K562 (cell line): ENCODE data around the gene SLC6A9. TPM values are rescaled to one million over a fixed set of nuclear protein-coding genes. Genes with fewer than 3 reads are reported as not detected.

Experiments used
- CC2D1A ChIP-seq: fragments of 450-650 bp; IDR thresholded peaks from 2 replicates; pipeline ENCODE4 v1.6.1; 2017; ENCODE audit warnings: mild to moderate bottlenecking
- COPS2 ChIP-seq: fragments of 450-650 bp; conservative IDR thresholded peaks from 2 replicates; pipeline ENCODE4 v1.6.1; 2016; ENCODE audit warnings: mild to moderate bottlenecking, moderate library complexity
- DPF2 ChIP-seq: fragments of 450-650 bp; IDR thresholded peaks from 2 replicates; pipeline ENCODE4 v1.6.1; 2016
- ERF ChIP-seq: fragments of 450-650 bp; formaldehyde crosslinking; IDR thresholded peaks from 2 replicates; pipeline ENCODE4 v1.4.0; 2020; ENCODE audit warnings: mild to moderate bottlenecking, mixed read lengths
- MIER1 ChIP-seq: fragments of 450-650 bp; IDR thresholded peaks from 2 replicates; pipeline ENCODE4 v1.6.1; 2016; ENCODE audit warnings: antibody characterized with exemption, mild to moderate bottlenecking, low read depth
- NCOA1 ChIP-seq: fragments of 450-650 bp; IDR thresholded peaks from 2 replicates; pipeline ENCODE4 v1.6.1; 2016; ENCODE audit warnings: low read depth
- NFIX ChIP-seq: fragments of 250-450 bp; sonication (Bioruptor Pico); IDR thresholded peaks from 2 replicates; pipeline ENCODE4 v1.4.0; 2020; ENCODE audit warnings: low read depth, mild to moderate bottlenecking, moderate library complexity
- NR2F6 ChIP-seq: fragments of 450-650 bp; formaldehyde crosslinking; IDR thresholded peaks from 2 replicates; pipeline ENCODE4 v1.4.0; 2020; ENCODE audit warnings: mild to moderate bottlenecking
- SMARCE1 ChIP-seq: fragments of 450-650 bp; IDR thresholded peaks from 2 replicates; pipeline ENCODE4 v1.7.1; 2016; ENCODE audit warnings: mild to moderate bottlenecking
- ZNF140 ChIP-seq: fragments of 250-450 bp; sonication (Bioruptor Pico); IDR thresholded peaks from 2 replicates; pipeline ENCODE4 v1.8.0; 2021; ENCODE audit warnings: moderate library complexity, mild to moderate bottlenecking, inconsistent platforms
- ZNF830 ChIP-seq: fragments of 250-450 bp; sonication (Bioruptor Pico); IDR thresholded peaks from 2 replicates; pipeline ENCODE4 v1.5.0; 2021; ENCODE audit warnings: mild to moderate bottlenecking
- polyA plus RNA-seq, 8 experiments: library from polyadenylated mRNA; depleted of rRNA in 4 of 8; stranded (reverse) in 5 of 8; unstranded in 3 of 8; fragments of >200 nt; fragmentation: Nextera tagmentation in 2 of 8; fragmentation: Illumina TruSeq in 1 of 8; extraction: Ambion mirVana in 2 of 8; extraction: Trizol in 1 of 8; gene quantifications; 2 replicates each; pipeline versions ENCODE4 v1.2.1 to v1.2.3, GENCODE V29; 2011 to 2014; ENCODE audit warnings: inconsistent platforms in 1 of 8, missing spikeins in 1 of 8
- total RNA-seq, 7 experiments: library from RNA; depleted of rRNA in 6 of 7; stranded (reverse); fragments of >200 nt in 6 of 7; fragmentation: Illumina TruSeq in 2 of 7; extraction: Trizol in 2 of 7; gene quantifications; 2 replicates each; pipeline versions ENCODE4 v1.2.1 to v1.2.3, GENCODE V29; 2011 to 2021; ENCODE audit warnings: low replicate concordance in 1 of 7
- TF ChIP-seq, protein P1 (sequence below): fragments of 200-600 bp; sonication (generic); IDR thresholded peaks from one replicate; pipeline ENCODE4 v1.6.1; 2012; ENCODE audit warnings: mild to moderate bottlenecking, low read depth, low read length, inconsistent platforms
- TF ChIP-seq, protein P2 (sequence below), 3 experiments: fragments of 200-800 bp in 1 of 3; sonication (Bioruptor generic) in 1 of 3; sonication (generic) in 1 of 3; formaldehyde crosslinking in 1 of 3; IDR thresholded peaks; 2 replicates each; pipeline versions ENCODE4 v1.6.1 to v1.8.0; 2016 to 2022; ENCODE audit warnings: mild to moderate bottlenecking in 2 of 3, missing compliant biosample characterization in 2 of 3, missing genetic modification characterization in 2 of 3, missing genetic modification reagents in 1 of 3
- TF ChIP-seq, protein P3 (sequence below): IDR thresholded peaks from 3 replicates; pipeline ENCODE4 v1.6.1; 2011; ENCODE audit warnings: borderline replicate concordance, mild to moderate bottlenecking; ENCODE audit not compliant: insufficient read length, insufficient read depth

SLC6A9 gene
- total and polyA plus RNA-seq, 9 of the 15 experiments (the other 6 are each of a cell fraction or from before 2014, with no cell fraction given), result 0.17 to 18.7 (median 2.9) TPM

DNA sequence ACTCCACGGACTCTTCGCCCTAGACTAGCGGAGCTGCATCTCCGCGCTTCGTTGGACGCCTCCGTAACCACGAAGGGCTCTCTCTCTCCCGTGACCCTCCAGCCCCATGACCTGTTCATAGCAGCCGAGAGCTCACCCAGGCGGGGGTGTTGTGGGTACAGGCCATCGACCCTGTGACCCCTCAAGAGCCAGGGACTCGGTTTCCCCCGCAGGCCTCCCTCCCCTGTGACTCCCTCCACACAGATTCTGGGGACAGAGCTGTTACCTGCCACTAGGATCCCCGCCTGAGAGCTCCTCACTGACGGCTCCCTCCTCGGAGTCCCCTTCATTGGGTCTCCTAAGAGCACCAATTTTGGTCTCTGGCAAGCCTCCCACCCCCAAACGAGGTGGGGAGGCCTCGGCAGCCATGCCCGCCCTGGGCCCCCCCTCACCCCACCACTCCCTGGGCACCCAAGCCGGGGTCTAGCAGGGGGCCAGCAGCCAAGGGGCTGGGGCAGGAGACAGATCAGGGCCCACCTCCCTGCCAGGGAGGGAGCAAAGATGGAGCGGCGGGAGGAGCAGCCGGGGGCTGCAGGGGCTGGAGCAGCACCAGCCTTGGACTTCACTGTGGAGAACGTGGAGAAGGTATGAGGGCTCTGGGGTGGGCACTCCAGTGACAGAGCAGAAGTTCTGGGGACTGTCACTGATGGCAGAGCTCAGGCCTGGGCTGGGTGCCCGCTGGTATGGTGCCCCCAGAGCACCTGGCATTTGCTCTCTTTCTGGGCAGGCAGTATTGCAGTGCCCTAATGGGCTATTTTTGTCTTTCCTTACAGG lies 84.0 kb downstream of the SLC6A9 start (continued):
- TF ChIP-seq, protein P1, sequence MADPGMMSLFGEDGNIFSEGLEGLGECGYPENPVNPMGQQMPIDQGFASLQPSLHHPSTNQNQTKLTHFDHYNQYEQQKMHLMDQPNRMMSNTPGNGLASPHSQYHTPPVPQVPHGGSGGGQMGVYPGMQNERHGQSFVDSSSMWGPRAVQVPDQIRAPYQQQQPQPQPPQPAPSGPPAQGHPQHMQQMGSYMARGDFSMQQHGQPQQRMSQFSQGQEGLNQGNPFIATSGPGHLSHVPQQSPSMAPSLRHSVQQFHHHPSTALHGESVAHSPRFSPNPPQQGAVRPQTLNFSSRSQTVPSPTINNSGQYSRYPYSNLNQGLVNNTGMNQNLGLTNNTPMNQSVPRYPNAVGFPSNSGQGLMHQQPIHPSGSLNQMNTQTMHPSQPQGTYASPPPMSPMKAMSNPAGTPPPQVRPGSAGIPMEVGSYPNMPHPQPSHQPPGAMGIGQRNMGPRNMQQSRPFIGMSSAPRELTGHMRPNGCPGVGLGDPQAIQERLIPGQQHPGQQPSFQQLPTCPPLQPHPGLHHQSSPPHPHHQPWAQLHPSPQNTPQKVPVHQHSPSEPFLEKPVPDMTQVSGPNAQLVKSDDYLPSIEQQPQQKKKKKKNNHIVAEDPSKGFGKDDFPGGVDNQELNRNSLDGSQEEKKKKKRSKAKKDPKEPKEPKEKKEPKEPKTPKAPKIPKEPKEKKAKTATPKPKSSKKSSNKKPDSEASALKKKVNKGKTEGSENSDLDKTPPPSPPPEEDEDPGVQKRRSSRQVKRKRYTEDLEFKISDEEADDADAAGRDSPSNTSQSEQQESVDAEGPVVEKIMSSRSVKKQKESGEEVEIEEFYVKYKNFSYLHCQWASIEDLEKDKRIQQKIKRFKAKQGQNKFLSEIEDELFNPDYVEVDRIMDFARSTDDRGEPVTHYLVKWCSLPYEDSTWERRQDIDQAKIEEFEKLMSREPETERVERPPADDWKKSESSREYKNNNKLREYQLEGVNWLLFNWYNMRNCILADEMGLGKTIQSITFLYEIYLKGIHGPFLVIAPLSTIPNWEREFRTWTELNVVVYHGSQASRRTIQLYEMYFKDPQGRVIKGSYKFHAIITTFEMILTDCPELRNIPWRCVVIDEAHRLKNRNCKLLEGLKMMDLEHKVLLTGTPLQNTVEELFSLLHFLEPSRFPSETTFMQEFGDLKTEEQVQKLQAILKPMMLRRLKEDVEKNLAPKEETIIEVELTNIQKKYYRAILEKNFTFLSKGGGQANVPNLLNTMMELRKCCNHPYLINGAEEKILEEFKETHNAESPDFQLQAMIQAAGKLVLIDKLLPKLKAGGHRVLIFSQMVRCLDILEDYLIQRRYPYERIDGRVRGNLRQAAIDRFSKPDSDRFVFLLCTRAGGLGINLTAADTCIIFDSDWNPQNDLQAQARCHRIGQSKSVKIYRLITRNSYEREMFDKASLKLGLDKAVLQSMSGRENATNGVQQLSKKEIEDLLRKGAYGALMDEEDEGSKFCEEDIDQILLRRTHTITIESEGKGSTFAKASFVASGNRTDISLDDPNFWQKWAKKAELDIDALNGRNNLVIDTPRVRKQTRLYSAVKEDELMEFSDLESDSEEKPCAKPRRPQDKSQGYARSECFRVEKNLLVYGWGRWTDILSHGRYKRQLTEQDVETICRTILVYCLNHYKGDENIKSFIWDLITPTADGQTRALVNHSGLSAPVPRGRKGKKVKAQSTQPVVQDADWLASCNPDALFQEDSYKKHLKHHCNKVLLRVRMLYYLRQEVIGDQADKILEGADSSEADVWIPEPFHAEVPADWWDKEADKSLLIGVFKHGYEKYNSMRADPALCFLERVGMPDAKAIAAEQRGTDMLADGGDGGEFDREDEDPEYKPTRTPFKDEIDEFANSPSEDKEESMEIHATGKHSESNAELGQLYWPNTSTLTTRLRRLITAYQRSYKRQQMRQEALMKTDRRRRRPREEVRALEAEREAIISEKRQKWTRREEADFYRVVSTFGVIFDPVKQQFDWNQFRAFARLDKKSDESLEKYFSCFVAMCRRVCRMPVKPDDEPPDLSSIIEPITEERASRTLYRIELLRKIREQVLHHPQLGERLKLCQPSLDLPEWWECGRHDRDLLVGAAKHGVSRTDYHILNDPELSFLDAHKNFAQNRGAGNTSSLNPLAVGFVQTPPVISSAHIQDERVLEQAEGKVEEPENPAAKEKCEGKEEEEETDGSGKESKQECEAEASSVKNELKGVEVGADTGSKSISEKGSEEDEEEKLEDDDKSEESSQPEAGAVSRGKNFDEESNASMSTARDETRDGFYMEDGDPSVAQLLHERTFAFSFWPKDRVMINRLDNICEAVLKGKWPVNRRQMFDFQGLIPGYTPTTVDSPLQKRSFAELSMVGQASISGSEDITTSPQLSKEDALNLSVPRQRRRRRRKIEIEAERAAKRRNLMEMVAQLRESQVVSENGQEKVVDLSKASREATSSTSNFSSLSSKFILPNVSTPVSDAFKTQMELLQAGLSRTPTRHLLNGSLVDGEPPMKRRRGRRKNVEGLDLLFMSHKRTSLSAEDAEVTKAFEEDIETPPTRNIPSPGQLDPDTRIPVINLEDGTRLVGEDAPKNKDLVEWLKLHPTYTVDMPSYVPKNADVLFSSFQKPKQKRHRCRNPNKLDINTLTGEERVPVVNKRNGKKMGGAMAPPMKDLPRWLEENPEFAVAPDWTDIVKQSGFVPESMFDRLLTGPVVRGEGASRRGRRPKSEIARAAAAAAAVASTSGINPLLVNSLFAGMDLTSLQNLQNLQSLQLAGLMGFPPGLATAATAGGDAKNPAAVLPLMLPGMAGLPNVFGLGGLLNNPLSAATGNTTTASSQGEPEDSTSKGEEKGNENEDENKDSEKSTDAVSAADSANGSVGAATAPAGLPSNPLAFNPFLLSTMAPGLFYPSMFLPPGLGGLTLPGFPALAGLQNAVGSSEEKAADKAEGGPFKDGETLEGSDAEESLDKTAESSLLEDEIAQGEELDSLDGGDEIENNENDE, result no peak
- TF ChIP-seq NR2F6 (CRISPR knock-in tag) (no peak), COPS2 (no peak), DPF2 (peak; percentile 32; the same call in 1 of the 2 replicates), CC2D1A (no peak), NCOA1 (0 out of 2 replicates have a peak, but pooled peaks have one; percentile 12), NFIX (CRISPR knock-in tag) (no peak), ZNF830 (0 out of 2 replicates have a peak, but pooled peaks have one; percentile 56), MIER1 (0 out of 2 replicates have a peak, but pooled peaks have one; percentile 20), ERF (peak; percentile 17; the same call in 1 of the 2 replicates), SMARCE1 (peak; percentile 22; the same call in 1 of the 2 replicates), ZNF140 (CRISPR knock-in tag) (no peak)
- TF ChIP-seq, protein P2, sequence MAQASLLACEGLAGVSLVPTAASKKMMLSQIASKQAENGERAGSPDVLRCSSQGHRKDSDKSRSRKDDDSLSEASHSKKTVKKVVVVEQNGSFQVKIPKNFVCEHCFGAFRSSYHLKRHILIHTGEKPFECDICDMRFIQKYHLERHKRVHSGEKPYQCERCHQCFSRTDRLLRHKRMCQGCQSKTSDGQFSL (CRISPR knock-in tag; IDR thresholded peaks at IDR 0.05), result peak; percentile 65; the same call in 1 of the 2 replicates
- TF ChIP-seq, protein P2 (tag; IDR thresholded peaks at IDR 0.05), result no peak; a peak in 1 of 4 replicates
- TF ChIP-seq, protein P3, sequence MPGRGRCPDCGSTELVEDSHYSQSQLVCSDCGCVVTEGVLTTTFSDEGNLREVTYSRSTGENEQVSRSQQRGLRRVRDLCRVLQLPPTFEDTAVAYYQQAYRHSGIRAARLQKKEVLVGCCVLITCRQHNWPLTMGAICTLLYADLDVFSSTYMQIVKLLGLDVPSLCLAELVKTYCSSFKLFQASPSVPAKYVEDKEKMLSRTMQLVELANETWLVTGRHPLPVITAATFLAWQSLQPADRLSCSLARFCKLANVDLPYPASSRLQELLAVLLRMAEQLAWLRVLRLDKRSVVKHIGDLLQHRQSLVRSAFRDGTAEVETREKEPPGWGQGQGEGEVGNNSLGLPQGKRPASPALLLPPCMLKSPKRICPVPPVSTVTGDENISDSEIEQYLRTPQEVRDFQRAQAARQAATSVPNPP, result no peak
